ENCODE data around the gene PARD3B. TPM values are rescaled to one million over a fixed set of nuclear protein-coding genes. Genes with fewer than 3 reads are reported as not detected.

PARD3B gene
- total RNA-seq, 1 donor from 2014 or later, result 16.4 TPM

DNA sequence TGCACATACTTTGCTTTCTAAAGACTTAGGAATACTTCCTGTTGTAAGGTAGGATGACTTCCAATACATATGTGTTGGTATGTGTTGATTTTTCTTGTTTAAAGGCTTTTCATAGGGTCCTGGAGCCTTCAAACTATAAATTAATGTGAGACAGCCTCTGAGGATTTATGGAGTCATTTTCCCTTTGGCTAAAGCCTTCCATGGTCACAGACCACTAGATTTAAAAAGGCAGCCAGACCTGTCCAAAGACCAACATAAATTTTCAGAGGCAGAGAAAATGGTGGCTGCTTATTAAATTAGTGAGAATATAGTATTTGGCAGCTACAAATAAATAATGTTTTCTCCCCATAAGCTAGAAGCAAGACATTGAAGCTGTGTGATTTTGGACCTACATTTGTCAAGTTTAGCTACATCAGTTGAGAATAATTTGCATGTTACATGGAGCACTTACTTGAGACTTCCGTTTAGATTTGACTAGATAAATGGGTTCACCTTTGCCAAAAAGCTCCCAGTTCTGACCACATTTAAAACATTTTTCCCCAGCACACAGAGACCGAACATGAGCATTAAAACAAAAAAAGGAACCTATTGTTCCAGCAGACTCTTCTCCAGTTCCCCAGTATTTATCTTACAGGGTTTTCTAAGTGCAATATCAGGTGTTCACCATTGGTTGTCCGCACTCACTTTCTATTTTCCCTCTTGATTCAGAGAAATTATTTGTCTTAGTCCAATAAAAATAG, 402.9 kb downstream of the PARD3B start:
- peak; percentile 5 for DNase-seq (ENCODE audit: low read depth)

DNA sequence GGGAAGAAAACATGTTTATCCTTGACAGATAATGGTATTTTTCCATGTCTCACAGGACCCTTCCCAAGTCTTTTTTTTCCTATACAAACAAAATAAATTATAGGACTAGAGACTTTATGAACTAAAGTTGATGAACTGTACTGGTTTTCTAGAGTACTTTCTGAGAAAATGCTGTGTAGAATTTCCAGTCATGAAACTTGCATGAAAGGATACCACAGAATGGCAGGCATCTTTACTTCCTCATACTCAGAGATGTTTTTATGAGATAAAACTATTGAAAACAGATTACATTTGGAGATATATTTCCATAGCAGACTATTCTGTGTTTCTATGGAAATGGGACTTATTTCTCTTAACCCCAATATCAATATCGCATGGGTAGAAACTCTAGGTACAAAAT, 403.5 kb downstream of the PARD3B start:
- peak; percentile 9 for DNase-seq (ENCODE audit: low read depth)

GRCh38 chr2:204950695-204951346, 405.5 kb downstream of the PARD3B start:
- peak; percentile 79 for DNase-seq (ENCODE audit: low read depth)

DNA sequence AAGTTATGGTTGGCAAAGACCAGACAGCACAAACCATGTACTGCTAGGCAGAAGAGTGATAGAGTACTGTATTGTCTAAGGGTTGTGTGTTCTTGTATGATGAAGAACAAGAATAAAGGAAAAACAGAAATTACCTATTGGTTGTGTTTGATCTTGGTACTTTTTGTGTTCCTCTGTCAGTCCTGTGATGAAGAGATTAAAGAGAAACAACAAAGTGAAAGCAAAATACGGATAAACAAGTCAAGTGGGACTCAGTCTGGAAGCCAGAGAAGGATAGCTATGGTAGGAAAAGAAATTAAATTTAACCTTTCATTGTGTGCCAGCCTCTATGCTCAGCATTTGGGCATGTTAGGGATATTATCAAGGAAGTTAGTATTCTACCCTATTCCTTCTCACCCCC, 413.1 kb downstream of the PARD3B start:
- DNase-seq (ENCODE audit: low read depth), result no peak

DNA sequence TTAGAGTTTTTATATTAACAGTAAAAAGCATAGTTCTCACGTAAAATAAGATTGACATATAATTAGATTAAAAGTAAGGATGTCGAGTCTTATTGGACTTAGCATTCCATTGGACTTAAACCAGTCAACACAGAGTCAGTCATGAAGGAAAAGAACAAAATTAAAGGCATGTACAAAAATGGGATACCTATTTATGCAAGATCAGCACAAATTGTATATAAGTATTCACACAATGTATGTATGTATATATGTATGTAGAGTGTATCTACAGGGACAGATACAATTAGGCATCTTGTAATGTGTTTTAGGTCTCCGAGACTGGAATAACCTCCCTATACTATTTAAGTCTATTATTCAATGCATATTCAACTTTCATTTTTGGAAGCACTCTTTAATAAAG, 419.1 kb downstream of the PARD3B start:
- DNase-seq (ENCODE audit: low read depth), result no peak

GRCh38 chr2:204966245-204966644, 421.0 kb downstream of the PARD3B start:
- DNase-seq (ENCODE audit: low read depth), result no peak

- DNase-seq (ENCODE audit: low read depth), result no peak
Observed at GRCh38 chr2:204967199-204967960, 422.1 kb downstream of the PARD3B start.

DNA sequence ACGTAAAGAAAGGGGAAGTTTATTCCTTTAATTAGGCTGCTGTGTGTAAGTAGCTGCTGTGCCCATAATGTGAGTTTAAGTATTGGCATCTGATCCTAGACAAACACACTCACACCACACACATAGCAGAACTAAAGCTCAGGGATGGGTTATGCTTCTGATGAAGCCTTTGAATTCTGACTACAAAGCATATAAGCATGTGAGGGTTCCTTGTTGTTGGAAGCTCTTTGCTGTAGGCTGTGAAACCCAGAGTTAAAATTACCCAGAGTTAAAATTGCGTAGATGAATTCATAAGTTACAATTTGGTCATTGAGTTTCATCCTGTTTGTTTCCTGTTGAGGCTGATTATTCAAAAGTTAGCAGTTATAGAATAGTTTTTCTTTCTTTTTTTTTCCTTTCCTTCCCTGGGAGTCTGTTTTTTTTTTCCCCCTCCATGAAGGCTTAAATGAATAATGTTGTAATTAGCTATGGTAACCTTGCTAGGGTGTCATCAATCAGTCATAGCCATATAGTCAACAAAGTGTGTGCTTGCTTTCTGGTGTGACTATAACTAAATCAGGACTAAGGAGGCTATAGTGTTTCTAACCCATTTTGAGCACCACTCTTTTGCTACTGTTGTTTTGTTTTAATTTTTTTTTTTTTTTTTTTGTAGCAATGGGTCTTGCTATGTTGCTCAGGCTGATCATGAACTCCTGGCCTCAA, 426.1 kb downstream of the PARD3B start:
- DNase-seq (ENCODE audit: low read depth), result no peak

DNA sequence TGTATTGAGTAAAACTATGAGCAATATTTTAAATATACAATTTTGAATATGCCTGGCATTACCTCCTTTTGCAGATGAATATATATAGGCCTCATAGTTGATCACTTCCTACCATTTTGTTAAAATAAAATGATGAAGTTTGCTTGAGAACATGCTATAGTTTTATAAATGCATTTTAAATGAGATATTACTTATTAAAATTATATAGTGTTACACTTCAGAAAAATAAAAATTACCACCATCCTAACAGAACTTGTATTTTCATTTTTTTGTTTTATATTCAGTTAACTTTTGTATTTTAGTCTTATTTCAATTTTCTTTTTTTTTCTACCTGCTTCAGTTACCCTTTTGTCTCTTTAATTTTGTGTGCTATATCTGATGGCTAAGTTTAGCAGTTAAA, 426.9 kb downstream of the PARD3B start:
- no peak for DNase-seq (ENCODE audit: low read depth)

DNA sequence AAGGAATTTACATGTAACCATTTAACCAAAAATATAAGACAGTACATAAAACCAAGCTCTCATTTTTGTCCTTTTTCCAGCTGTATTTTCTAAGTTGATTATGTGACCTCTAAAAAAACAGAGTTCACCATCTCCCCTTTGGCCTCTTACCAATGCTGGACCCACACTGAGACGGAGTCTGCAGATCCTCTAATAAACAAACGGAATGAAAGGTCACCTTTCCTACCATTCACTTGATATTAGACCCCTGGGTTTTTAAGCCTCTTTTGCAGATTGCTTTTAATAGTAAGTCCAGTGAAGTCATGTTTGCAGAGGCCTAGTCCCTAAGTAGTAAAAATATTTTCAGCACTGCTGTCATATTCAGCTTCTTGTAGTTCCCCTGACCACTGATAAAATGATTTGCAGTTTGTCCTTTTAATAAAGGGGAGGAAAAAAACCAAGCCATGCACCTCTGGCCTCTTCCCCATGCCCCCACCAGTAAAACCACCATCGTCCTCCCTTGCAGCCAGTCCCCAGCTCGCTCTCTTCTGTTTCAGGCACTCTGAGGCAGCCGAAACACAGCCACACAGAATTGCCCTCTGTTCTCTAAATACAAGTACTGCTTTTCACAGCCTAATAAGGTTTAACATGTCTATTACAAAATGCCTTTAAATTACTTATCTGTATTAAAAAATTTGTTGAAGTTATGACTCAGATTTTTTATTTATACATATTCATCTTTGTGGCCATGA, 427.5 kb downstream of the PARD3B start:
- DNase-seq (ENCODE audit: low read depth), result no peak

DNA sequence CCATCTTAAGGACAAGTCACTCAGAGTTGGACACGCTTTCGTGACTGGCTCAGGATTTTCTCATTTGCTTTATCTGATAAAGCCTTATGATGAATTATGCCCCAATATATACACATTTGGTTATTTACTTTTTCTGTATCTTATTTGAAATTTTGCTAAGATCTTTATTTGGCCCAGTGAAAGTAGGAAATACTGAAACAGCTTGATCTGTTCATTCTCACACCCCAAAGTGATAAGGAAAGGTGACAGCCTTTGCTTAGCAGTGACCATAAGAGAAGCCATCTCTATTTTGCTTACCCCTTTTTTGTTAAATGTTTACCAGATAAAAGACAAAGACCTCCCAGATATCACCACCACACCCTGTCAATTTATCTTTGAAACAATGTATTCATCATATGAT, 428.3 kb downstream of the PARD3B start:
- no peak for DNase-seq (ENCODE audit: low read depth)

DNA sequence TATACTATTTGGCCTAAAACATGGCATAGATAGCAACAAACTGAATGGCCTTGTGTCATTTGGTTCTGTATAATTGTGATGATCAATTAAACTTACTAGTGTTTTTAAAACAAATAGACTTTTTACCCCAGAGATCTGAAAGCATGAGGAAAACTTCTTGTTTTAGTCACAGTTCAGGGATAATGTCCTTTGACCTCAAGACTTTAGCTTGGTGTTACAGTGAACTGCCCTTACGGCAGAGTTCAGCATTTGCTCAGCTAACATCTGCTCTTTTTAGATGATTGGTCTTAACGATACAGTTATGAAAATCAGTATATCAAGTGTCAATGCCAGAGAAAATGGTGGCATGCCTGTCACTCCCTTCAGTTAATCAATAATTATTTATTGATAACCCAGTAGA, 429.2 kb downstream of the PARD3B start:
- DNase-seq (ENCODE audit: low read depth), result no peak

- no peak for DNase-seq (ENCODE audit: low read depth)
Observed at GRCh38 chr2:204977914-204978313, 432.6 kb downstream of the PARD3B start.

- peak; percentile 19 for DNase-seq (ENCODE audit: low read depth)
Observed at GRCh38 chr2:204982303-204982702, 437.0 kb downstream of the PARD3B start.

DNA sequence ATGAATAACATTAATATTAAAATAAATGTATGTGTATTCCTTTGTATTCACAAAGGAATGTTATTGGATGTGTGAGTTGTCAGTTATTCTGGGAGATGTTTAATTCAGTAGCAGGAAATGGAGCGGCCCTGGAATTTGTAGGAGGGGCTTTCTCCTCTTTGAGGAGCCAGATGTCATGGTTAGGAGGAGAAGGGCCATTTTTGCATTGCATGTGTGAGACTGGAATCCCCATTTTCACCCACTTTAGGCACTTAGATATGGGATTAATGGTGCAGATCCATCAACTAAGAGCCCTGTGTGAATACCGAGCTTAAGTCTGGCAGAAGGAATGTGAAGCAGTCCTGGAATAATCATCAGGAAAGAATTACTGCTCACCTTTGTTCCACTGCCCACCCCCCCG, 439.2 kb downstream of the PARD3B start:
- peak; percentile 46 for DNase-seq (ENCODE audit: low read depth)

GRCh38 chr2:204986641-204987040, 441.4 kb downstream of the PARD3B start:
- no peak for DNase-seq (ENCODE audit: low read depth)

GRCh38 chr2:204988836-204989235, 443.6 kb downstream of the PARD3B start:
- DNase-seq (ENCODE audit: low read depth), result no peak

DNA sequence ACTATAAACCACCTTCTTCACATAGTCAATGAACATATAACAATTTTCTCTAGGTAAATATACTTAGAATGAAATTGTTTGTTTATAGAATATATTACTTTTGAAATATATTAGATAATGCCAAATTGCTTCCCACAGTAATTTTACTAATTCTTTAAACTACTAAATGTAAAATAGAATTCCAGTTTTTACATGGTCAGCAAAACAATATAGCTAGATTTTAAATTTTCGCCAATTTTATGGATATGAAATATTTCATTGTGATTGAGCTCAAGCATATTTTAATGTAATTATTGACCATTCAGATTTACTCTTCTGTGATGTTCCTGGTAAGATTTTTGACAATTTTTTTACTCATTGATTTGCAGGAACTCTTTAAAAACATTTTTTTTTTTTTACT, 444.6 kb downstream of the PARD3B start:
- no peak for DNase-seq (ENCODE audit: low read depth)

DNA sequence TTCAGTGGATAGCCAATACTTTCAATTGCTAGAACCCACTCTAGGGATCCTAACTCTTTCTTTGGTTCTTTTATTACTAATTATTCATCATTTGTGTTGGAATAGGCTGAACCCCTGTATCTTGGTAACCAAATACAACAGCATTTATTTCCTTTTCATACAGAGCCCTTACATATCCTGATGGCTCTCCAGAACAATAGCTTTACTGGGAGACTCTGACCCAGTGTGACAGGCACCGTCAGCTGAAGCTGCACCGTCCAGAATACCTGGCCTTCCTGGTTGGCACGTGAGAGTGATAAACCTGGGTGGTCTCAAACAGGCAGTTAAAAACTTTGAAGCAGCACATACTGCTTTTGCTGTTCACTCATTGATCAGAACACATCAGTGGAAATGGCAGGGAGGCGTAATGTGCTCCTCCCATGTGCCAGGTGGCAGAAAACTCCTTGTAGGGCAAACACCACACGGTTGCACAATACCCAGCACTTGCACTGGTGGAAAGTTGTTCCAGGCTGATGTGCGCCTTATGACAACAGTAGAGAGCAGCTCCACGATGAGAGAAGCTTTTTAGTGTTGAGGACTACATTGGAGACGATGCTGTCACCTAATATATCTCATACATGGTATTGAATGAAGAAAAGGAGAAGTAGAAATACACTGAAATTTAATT, 456.2 kb downstream of the PARD3B start:
- no peak for DNase-seq (ENCODE audit: low read depth)

- DNase-seq (ENCODE audit: low read depth), result no peak
Observed at GRCh38 chr2:205002390-205002789, 457.1 kb downstream of the PARD3B start.

GRCh38 chr2:205003288-205003687, 458.0 kb downstream of the PARD3B start:
- no peak for DNase-seq (ENCODE audit: low read depth)
